ENCODE measurements around the gene FOCAD.
A peak's percentile ranks its signal among the peaks of the same experiment; 100 is the strongest.

The FOCAD gene

GRCh38 chr9:20740929-20741582, 57.0 kb downstream of the FOCAD start:
- H3K4me3 ChIP-seq (replicated peaks; ENCODE audit: low read depth, low read length) = no peak overlapping the region
- TF ChIP-seq, protein P1, sequence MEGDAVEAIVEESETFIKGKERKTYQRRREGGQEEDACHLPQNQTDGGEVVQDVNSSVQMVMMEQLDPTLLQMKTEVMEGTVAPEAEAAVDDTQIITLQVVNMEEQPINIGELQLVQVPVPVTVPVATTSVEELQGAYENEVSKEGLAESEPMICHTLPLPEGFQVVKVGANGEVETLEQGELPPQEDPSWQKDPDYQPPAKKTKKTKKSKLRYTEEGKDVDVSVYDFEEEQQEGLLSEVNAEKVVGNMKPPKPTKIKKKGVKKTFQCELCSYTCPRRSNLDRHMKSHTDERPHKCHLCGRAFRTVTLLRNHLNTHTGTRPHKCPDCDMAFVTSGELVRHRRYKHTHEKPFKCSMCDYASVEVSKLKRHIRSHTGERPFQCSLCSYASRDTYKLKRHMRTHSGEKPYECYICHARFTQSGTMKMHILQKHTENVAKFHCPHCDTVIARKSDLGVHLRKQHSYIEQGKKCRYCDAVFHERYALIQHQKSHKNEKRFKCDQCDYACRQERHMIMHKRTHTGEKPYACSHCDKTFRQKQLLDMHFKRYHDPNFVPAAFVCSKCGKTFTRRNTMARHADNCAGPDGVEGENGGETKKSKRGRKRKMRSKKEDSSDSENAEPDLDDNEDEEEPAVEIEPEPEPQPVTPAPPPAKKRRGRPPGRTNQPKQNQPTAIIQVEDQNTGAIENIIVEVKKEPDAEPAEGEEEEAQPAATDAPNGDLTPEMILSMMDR (IDR thresholded peaks at IDR 0.05; ENCODE audit: low read depth, low read length, missing control alignments) = no peak
- DNase-seq (ENCODE audit: extremely low read depth, low read depth) = no peak

DNA sequence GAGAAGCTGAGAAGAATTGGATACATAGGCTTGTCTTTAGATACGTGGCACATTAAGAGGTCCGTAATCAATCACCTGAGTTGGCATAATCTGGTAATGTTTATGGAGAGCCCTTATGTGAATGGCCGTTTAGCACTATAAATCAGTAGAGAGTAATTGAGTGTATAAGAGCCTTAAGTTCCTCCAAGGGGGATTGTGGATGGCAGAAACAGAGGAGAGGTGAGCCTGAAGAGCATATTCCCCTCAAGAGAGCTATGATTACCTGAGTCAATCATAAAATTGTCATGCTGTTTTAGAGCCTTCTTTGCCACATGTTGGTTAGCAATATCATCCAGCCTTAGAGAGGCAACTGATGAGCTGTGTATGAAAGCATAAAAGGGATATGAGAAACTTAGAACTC, 58.8 kb downstream of the FOCAD start:
- no peak for DNase-seq (ENCODE audit: extremely low read depth, low read depth)
- H3K4me3 ChIP-seq (replicated peaks; ENCODE audit: low read depth, low read length) = no peak overlapping the region
- TF ChIP-seq, protein P1 (IDR thresholded peaks at IDR 0.05; ENCODE audit: low read depth, low read length, missing control alignments) = no peak

- H3K4me3 ChIP-seq (replicated peaks; ENCODE audit: low read depth, low read length) = no peak overlapping the region
- peak; percentile 53 for DNase-seq (ENCODE audit: extremely low read depth, low read depth)
These were observed 60.1 kb downstream of the FOCAD start for GRCh38 chr9:20744036-20744630.

GRCh38 chr9:20746967-20747366, 62.9 kb downstream of the FOCAD start:
- TF ChIP-seq, protein P1 (IDR thresholded peaks at IDR 0.05; ENCODE audit: low read depth, low read length, missing control alignments) = no peak
- no peak overlapping the region for H3K4me3 ChIP-seq (replicated peaks; ENCODE audit: low read depth, low read length)
- no peak for DNase-seq (ENCODE audit: extremely low read depth, low read depth)

More at GRCh38 chr9:20744036-20744630, 60.1 kb downstream of the FOCAD start:
- TF ChIP-seq, protein P1 (IDR thresholded peaks at IDR 0.05; ENCODE audit: low read depth, low read length, missing control alignments) = no peak

- no peak overlapping the region for H3K4me3 ChIP-seq (replicated peaks; ENCODE audit: low read depth, low read length)
- TF ChIP-seq, protein P1 (IDR thresholded peaks at IDR 0.05; ENCODE audit: low read depth, low read length, missing control alignments) = no peak
- DNase-seq (ENCODE audit: extremely low read depth, low read depth) = no peak
These were observed 65.6 kb downstream of the FOCAD start for GRCh38 chr9:20749496-20750198.

- no peak overlapping the region for H3K4me3 ChIP-seq (replicated peaks; ENCODE audit: low read depth, low read length)
- DNase-seq (ENCODE audit: extremely low read depth, low read depth) = no peak
- TF ChIP-seq, protein P1 (IDR thresholded peaks at IDR 0.05; ENCODE audit: low read depth, low read length, missing control alignments) = no peak
These were observed 69.7 kb downstream of the FOCAD start for GRCh38 chr9:20753761-20754160.

Data from HFF-Myc (cell line).